ENCODE results near the gene TSPO2. TPM values are rescaled to one million over a fixed set of nuclear protein-coding genes. Genes with fewer than 3 reads are reported as not detected.

The TSPO2 gene
- total and polyA plus RNA-seq, 3 donors from 2014 or later = not detected

- H3K27ac ChIP-seq = no peak overlapping the region
- no peak overlapping the region for H3K4me3 ChIP-seq
- no peaks in the 10 kb centered on the region for H3K36me3 ChIP-seq (ENCODE audit: low read depth, missing control alignments)
- no peaks in the 10 kb centered on the region for H3K4me1 ChIP-seq
- intact Hi-C loops (cut with DNase I; ENCODE audit: low total_unique reads) = no loop called here
- WGBS, 2 donors = 79 to 82% methylated on average over 5 of the region's 5 CpGs
- H3K27me3 ChIP-seq = no peaks in the 10 kb centered on the region
- TF ChIP-seq POLR2A (IDR thresholded peaks at IDR 0.05) = no peak
- TF ChIP-seq CTCF (IDR thresholded peaks at IDR 0.05) = no peak
- no peaks in the 10 kb centered on the region for H3K9me3 ChIP-seq
- DNase-seq = no peak
Observed at GRCh38 chr6:41051873-41052272, 9.6 kb downstream of the TSPO2 start.

GRCh38 chr6:41053041-41053440 is 10.8 kb downstream of the TSPO2 start, which contains the start of gene APOBEC2:
TSS of gene APOBEC2 (plus strand) at chr6:41053202. CDS start at chr6:41053348, 146 bp downstream.
- H3K4me1 ChIP-seq = no peaks in the 10 kb centered on the region
- no peaks in the 10 kb centered on the region for H3K36me3 ChIP-seq (ENCODE audit: low read depth, missing control alignments)
- H3K27me3 ChIP-seq = no peaks in the 10 kb centered on the region
- no peak for DNase-seq
- no peak within 1 kb of the TSS for H3K27ac ChIP-seq
- H3K4me3 ChIP-seq = no peak within 1 kb of the TSS
- TF ChIP-seq POLR2A (IDR thresholded peaks at IDR 0.05) (no peak), CTCF (IDR thresholded peaks at IDR 0.05) (no peak)
- intact Hi-C loops (cut with DNase I; ENCODE audit: low total_unique reads) = no loop called here
- H3K9me3 ChIP-seq = no peaks in the 10 kb centered on the region
- 75 to 83% methylated on average over 4 to 5 of the region's 5 CpGs for WGBS, 2 donors

GRCh38 chr6:41054511-41054910 is 12.2 kb downstream of the TSPO2 start:
- intact Hi-C loops (cut with DNase I; ENCODE audit: low total_unique reads) = no loop called here
- Histone ChIP-seq H3K4me3 (no peak overlapping the region), H3K27ac (no peak overlapping the region), H3K9me3 (no peaks in the 10 kb centered on the region), H3K27me3 (no peaks in the 10 kb centered on the region), H3K4me1 (no peaks in the 10 kb centered on the region), H3K36me3 (ENCODE audit: low read depth, missing control alignments) (no peaks in the 10 kb centered on the region)
- no peak for DNase-seq
- WGBS, 2 donors = 94 to 95% methylated on average over 3 of the region's 3 CpGs
- no peak for TF ChIP-seq CTCF (IDR thresholded peaks at IDR 0.05)
- no peak for TF ChIP-seq POLR2A (IDR thresholded peaks at IDR 0.05)

- no peaks in the 10 kb centered on the region for H3K9me3 ChIP-seq
- intact Hi-C loops (cut with DNase I; ENCODE audit: low total_unique reads) = no loop called here
- DNase-seq = no peak
- H3K36me3 ChIP-seq (ENCODE audit: low read depth, missing control alignments) = no peaks in the 10 kb centered on the region
- H3K4me3 ChIP-seq = no peak overlapping the region
- H3K27ac ChIP-seq = no peak overlapping the region
- H3K27me3 ChIP-seq = no peaks in the 10 kb centered on the region
- WGBS, 2 donors = 53 to 70% methylated on average over 3 of the region's 3 CpGs
- H3K4me1 ChIP-seq = no peaks in the 10 kb centered on the region
- TF ChIP-seq POLR2A (IDR thresholded peaks at IDR 0.05) = no peak
- no peak for TF ChIP-seq CTCF (IDR thresholded peaks at IDR 0.05)
Observed at GRCh38 chr6:41055149-41055548, 12.9 kb downstream of the TSPO2 start.

- intact Hi-C loops (cut with DNase I; ENCODE audit: low total_unique reads) = no loop called here
- DNase-seq = no peak
- Histone ChIP-seq H3K27ac (no peak overlapping the region), H3K4me3 (no peak overlapping the region), H3K9me3 (no peaks in the 10 kb centered on the region), H3K4me1 (no peaks in the 10 kb centered on the region), H3K36me3 (ENCODE audit: low read depth, missing control alignments) (no peaks in the 10 kb centered on the region), H3K27me3 (no peaks in the 10 kb centered on the region)
- TF ChIP-seq POLR2A (IDR thresholded peaks at IDR 0.05) (no peak), CTCF (IDR thresholded peaks at IDR 0.05) (no peak)
- WGBS, 2 donors = 85 to 87% methylated on average over 6 of the region's 6 CpGs
Observed at GRCh38 chr6:41056768-41057490, 14.7 kb downstream of the TSPO2 start.

Measured in testis (tissue), 3 donors.